ENCODE data around the gene RDH14. TPM values are rescaled to one million over a fixed set of nuclear protein-coding genes. Genes with fewer than 3 reads are reported as not detected.

The RDH14 gene, protein sequence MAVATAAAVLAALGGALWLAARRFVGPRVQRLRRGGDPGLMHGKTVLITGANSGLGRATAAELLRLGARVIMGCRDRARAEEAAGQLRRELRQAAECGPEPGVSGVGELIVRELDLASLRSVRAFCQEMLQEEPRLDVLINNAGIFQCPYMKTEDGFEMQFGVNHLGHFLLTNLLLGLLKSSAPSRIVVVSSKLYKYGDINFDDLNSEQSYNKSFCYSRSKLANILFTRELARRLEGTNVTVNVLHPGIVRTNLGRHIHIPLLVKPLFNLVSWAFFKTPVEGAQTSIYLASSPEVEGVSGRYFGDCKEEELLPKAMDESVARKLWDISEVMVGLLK
- 28.9 and 38.0 TPM in 2 replicates for total RNA-seq (2014; rRNA removed; shearing (Covaris generic))

DNA sequence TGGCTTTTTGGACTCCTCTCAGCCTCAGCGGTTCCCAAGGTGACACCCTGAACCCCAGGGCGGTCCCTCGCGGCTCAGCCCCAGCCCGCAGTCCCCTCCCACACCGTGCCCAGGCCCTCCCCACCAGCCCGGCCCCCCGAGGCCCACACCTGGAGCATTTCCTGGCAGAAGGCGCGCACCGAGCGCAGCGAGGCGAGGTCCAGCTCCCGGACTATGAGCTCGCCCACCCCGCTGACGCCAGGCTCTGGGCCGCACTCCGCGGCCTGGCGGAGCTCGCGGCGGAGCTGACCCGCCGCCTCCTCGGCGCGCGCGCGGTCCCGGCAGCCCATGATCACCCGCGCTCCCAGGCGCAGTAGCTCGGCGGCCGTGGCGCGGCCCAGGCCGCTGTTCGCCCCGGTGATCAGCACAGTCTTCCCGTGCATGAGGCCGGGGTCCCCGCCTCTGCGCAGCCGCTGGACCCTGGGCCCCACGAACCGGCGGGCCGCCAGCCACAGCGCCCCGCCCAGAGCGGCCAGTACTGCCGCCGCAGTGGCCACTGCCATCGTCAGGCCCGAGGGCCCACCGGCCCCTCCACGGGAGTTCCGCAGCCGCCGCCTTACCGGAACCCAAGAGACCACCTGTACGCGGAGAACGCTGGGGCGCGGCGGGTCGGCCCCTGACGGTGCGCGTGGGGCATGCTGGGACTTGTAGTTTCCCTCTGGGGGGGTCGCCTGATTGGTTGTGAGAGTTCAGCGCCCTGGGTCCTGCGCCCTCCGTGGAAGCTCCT lies at the start of gene RDH14:
Gene RDH14 (minus strand): TSS at position 623 of the 766 bp plus-strand sequence. CDS start 81 bp downstream, at position 542.
- DNase-seq (ENCODE audit: low read depth), result peak; percentile 95

DNA sequence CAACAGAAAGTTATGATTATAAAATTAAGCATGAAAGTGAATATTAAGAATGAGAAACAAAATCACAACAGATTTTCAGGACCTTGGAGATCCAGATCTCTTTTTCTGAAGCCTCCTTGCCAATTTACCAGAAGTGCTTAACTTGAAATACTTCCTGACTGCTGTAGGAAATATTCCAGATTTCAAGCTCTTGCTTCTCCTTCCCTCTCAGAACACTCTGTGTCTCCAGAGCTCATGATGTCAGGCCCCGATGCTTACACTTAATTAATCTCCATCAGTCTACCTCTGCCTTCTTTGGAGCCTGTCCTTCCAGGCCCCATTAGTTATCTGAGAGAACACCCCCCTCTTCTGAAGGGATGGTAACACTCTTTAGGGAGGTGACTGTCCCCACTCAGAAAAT lies 49.6 kb upstream of the RDH14 start:
- no peak for DNase-seq (ENCODE audit: low read depth)

DNA sequence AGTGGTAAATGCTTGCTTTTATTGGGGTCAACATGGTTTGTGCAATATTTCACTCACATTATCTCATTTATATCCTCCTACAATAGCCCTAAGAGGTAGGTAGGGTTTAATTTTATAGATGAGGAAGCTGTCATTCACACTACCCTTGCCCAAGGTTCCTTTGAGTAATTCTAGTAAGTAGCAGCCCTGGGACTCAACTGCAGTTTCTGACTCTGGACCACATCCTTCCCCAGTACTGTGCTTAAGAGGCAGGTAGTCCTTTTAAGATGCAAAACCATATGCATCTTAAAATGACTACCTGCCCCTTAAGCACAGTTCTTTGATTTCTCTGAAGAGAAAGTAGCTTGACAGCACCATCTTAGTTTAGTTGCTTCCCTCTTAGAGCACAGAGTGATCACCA lies 44.7 kb upstream of the RDH14 start:
- DNase-seq (ENCODE audit: low read depth), result no peak

DNA sequence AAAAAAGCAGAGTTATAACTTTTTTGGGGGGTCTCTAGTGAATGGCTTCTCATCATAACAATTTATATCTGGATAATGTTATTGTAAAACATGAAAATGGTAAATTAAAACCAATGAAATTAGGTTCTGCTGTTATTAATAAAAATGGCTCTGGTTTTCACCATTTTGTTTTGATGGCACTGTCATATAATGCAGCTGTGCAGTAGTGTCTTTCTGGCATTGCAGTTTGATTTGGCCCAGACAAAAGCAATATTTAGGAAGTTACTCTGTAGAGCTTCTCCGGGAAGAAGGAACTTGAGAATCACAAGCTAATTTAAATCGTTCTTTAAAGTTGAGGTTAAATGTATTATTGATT lies 44.1 kb upstream of the RDH14 start:
- DNase-seq (ENCODE audit: low read depth), result no peak

DNA sequence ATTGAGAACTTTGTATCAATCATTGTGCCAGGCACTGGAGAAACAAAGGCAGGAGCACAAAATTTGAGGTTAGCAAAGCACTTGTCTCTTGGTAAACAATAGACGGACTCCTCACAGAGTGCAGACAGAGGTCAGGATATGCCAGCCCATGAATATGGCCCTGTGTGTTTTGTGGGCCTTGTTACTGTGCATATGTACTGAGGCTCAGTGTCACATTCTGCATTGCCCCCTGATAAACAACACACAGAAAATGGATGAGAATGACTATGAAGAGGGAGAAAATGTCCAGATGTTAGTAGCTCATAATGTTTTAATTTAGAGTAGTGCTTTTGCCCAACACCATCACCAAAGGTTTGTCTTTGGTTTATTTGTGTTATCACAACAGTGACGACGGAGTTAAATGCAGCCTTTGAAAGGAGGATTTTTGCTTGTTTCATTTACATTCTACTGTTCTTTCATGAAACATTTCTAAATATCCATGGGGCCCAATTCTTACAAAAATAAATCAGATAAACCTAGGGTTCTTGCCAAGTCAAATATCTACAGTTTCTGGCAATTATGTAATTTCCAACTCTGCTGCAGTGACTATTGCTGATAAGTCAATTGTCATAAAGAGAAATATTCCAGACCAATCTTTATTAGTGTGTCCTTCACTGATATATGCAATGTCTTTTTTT lies 43.5 kb upstream of the RDH14 start:
- DNase-seq (ENCODE audit: low read depth), result no peak

DNA sequence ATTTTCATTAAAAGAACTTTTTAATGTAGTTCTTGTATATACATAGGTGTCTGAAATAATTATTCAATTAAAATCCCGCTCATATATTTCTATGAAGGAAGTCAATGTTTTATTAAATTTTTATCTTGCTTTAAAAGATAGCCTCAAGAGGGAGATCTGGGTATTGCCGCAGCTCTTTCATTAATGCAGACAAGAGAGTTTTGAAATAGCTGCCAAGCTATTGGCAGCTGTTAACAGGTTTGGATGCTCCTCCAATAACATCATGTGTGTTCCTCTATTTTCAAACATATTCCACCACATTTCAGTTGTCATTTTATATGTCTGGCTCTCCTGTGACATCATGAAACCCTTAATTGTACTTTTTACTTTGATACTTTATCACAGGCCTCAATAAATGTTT lies 41.8 kb upstream of the RDH14 start:
- no peak for DNase-seq (ENCODE audit: low read depth)

DNA sequence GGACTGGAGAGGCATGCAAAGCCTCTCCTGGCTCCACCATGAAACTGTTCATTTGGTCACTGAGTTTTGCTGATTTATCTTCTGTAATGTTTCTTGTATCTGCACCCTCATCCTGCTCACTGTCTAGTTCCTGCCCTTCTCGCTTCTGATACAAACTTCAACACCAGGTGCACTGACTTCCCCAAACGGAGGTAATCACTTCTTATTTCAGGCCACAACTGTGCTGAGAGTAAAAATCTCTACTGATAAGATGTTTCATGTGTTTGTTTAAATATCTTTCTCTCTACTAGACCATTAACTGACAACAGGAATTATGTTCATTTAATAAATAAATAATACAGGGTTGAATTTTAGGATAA lies 39.8 kb upstream of the RDH14 start:
- DNase-seq (ENCODE audit: low read depth), result no peak

DNA sequence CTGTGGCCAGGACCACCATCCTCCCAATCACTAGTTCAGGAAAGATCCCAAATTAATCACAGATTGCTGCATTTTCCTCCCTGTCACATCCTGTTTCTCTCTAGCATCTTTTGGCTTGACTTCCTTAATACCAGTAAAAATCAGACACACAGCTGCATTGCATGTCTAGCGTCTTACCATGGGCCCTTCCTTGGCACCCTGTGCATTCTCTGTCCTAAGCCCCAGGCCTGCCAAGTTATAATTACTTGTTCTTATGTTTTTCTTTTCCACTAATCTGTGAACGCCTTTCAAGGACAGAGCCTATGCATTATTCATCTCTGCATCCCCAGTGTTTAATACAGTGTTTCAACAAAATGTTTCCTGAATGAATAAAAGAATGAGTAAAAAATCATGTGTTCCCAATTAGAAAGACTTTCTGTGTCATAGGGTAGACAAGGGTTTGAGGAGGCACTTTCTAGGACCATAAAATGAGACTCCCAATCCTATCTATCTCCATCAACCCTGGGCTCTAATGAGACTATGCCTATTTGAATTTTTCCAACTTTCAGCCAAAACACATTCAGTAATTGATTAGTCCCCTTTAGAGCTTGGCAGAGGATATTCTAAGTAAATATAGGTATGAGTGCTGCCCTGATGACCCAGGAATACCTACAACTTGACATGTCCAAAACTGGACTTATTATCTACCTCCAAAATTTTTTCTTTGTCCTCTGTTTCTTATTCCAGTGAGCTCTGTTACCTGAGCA lies 39.2 kb upstream of the RDH14 start:
- no peak for DNase-seq (ENCODE audit: low read depth)

DNA sequence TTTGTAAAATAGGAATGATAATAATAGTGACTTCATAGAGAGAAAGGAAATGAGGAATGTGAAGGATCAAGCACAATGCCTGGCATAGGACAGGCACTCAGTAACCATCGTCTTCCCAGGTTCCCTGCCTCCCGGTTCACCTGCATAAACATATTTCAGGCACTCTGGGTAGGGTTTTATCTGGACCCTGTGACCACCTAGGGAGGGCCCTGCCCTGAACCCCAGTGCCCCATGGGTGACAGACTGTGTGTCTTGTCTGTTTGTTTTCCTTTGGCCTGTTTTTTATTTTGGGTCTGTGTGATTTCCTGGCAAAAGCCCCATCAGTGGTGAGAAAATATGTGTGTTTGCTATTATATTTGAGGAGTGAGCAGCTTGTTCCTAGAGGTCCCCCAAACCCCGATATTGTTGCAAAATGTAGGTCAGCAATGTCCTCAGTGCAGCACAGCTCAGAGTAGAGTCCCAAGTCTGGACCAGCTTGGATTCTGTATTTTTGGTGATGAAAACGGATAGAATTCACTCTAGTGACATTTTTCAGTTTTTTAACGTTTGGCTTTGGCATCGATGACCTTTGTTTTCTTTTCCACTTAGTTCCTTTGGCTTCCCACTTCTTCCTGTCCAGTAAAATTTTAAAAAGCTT lies 38.5 kb upstream of the RDH14 start:
- DNase-seq (ENCODE audit: low read depth), result no peak

DNA sequence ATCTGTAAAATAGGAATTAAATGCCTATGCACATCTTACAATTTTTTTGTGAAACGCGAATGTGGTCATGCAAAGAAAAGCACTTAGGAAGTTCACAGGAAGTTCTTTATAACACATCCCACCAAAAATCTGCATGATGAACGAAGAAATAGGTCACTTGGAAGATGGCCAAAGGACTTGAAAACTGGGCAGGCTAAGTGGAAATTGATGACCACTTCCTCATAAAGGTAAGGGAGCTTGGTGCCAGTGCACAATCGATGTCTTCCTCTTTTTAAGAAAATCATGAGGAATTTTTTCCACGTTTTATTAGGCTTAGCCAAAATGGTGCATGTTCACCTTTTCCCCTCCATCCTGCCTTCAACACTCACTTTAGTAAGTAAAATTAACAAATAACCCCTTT lies 37.2 kb upstream of the RDH14 start:
- no peak for DNase-seq (ENCODE audit: low read depth)

DNA sequence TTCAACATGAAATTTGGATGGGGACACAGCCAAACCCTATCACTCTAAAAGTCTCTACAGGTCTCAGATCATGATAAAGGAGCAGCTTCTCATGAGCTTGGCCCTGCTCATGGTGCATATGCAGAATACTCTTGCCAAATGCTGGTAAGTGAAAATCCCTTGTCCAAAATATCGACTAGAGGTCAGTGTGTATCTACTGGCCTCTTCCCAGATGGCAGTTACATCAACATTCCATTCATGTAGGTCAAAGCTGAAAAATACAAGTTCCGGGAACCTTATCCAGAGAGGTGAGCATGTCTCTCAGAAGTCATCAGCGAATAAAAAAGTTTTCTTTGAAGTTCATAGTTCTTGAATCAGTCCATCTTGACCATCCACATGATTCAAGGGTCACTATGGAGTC lies 36.5 kb upstream of the RDH14 start:
- DNase-seq (ENCODE audit: low read depth), result no peak

DNA sequence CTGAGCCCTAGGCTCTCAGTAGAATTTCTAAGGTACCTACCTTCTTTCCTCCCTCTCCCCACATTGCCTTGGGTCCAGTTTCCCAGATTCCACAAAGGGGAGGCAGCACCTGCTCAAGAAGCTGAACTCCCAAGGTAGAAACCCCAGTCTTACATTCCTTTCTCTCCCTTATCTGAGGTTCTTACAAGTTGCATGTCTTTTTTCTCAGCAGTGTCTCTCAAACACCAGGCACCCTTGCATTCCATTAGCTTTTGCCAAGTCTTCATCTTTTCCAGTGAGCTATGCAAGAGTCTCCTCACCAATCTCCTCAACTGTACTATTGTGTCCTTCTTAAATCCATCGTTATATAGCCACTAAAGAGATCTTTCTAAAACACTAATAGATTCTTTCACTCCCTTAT lies 33.0 kb upstream of the RDH14 start:
- DNase-seq (ENCODE audit: low read depth), result no peak

DNA sequence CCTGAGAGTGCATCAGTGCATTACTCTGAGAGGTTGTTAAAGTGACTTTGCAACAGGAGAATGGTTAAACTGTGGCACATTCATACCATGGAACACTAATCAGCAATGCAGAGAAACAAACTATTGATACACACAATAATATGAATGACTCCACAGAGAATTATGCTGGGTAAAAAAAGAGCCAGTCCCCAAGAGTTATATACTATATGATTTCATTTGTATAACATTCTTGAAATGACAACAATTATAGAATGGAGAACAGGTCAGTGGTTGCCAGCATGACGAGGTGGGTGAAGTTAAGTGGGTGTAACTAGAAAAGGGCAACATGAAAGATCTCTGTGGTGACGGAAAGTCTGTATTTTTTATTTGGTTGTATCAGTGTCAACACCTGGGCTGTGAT lies 31.9 kb upstream of the RDH14 start:
- no peak for DNase-seq (ENCODE audit: low read depth)

DNA sequence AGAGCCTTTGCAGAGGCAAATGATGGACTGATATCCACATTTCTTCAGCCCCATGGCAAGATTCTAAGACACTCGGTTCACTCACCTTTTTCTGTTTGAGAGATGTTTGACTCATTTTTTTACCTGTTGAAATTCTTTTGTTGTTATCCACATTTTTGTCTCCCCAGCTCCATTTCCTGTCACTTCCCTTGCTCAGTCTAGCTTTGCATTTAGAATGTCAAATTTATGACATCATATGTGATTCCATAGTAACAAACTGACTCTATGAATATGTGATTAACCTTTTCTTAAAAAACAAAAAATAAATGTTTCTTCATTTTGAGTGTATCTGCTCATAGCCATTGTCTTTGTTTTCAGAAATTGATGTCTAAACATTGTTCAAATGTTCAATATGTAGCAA lies 28.9 kb upstream of the RDH14 start, which contains the start of gene NT5C1B:
Gene NT5C1B (minus strand): TSS at position 216 of the 400 bp plus-strand sequence. CDS start 101 bp downstream, at position 115.
- no peak for DNase-seq (ENCODE audit: low read depth)

DNA sequence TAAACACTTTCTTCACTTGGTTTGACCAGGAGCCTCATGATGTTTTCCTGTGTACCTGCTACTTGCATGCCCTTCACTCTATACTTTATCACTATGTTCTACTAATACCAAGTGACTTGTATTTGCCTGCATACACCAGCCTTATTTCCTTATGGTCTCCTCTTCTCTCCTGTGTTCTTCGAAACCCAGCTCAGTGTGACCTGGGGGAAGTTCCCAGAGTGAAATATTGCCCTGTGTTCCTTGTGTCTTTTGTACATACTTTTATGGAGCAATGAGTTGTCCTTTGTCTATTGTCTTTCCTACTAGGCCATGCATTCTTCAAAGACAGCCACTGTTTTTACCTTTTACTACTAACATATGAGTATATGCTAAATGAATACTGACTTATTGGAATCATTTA lies 28.3 kb upstream of the RDH14 start:
- DNase-seq (ENCODE audit: low read depth), result no peak

DNA sequence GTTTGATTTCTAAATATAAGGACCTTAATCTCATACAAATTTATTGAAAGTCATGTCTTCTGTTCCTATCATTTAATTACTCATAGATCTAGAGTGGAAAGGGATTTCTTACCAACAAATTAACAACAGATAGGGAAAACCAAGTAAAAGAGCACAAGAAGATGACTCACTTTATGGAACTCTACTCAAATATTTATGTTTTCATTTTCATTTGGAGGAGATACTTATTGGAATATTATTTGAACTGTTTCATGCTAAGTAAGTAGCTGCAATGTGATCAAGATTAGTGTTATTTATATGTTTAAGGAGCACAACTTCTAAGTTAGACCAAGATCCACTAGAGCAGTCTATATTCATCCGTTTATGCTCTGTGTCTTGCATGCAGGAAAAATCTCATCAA lies 27.6 kb upstream of the RDH14 start:
- DNase-seq (ENCODE audit: low read depth), result no peak

DNA sequence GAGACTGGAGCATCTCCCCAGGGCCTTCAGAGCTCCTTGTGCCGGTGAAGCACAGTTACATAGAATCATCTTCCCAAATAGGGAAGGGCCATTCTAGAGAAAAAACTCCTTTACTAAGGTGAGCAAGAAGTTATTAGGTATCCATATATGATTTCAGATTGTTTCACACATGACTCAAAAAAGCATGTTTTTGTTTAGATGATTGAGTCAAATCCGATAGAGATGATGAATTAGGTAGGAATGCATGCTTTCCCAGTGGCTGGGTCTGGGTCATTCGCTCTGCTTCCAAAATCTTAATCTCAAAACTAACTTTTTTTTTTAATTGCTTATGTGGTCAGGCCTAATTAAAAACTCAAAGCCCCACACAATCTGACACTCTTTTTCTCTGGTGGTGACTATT lies 25.1 kb upstream of the RDH14 start:
- DNase-seq (ENCODE audit: low read depth), result no peak

DNA sequence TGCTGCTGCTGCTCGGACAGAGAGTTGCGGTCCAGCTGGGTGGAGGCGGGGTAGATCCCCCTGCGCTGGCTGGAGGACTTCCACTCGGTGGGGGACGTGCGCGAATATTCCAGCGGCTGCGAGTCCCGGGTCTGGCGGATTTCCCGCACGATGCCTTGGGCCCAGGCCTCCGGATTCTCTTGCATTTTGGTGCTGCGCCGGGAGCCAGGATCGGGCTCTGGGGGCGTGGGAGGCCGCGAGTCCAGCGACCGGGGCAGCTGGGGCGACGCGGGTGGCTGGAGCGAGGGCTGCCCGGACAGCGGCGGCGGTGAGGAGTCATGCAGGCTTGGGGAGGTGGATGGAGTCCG lies 24.1 kb upstream of the RDH14 start:
- DNase-seq (ENCODE audit: low read depth), result no peak

DNA sequence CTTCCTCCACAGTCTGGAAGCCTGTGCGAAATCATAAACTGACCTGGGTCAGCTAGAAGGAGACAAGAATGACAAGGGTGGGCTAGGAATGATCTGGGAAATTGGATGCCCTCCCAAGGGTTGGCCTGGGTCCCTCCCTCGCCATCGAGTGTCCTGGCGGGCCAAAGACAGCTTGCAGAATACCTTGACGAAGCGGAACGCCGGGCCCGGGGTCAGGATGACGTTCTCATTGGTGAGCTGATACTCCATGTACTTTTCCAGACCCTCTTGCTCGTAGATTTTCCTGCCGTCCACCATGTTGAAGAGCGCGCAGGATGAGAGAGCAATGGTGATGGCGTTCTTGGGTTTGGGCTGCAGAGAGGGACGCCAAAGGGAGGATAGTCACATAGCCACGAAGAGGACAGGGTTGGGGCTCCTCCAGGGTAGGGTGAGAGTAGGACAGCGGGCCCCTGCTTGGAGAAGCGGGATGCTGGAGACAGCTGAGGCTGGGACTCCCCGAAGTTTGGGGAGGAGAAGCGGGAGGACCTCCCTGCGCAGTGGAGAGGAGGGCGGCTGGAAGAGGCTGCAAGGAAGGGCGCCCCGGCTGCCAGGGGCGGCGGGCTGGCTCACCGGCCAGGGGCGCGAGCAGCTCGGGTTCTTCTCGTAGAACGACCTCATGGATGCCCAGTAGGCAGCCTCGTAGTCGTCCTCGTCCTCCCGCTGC lies 23.6 kb upstream of the RDH14 start:
- no peak for DNase-seq (ENCODE audit: low read depth)

DNA sequence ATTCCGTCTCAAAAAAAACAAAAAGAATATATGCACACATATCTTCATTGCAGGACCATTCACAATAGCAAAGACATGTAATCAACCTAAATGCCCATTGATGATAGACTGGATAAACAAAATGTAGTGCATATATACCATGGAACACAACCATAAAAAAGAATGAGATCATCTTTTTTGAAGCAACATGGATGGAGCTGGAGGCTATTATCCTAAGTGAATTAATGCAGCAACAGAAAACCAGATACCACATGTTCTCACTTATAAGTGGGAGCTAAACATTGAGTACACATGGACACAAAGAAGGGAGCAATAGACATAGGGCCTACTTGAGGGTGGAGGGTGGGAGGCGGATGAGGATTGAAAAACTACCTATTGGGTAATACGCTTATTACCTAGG lies 20.2 kb upstream of the RDH14 start:
- no peak for DNase-seq (ENCODE audit: low read depth)

DNA sequence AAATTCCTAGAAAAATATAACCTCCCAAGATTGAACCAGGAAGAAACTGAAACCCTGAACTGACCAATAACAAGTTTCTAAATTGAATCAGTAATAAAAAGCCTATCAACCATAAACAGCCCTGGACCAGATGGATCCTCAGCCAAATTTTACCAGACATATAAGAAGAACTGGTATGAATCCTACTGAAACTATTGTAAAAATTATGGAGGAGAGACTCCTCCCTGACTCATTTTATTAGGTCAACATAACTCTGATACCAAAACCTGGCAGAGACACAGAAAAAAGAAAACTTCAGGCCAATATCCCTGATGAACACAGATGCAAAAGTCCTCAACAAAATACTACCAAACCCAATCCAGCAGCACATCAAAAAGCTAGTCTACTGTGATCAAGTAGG lies 17.6 kb upstream of the RDH14 start:
- DNase-seq (ENCODE audit: low read depth), result no peak

Measured in Daoy (cell line).